Activated CD8-positive, alpha-beta memory T cell treated with anti-CD3 and anti-CD28 coated beads for 24 hours (primary cell): Measurements from ENCODE around the gene ANKRD65.

Source experiments
- DNase-seq: peaks from one replicate; pipeline ENCODE4 v3.0.0-alpha.2; 2020

ANKRD65 gene

DNA sequence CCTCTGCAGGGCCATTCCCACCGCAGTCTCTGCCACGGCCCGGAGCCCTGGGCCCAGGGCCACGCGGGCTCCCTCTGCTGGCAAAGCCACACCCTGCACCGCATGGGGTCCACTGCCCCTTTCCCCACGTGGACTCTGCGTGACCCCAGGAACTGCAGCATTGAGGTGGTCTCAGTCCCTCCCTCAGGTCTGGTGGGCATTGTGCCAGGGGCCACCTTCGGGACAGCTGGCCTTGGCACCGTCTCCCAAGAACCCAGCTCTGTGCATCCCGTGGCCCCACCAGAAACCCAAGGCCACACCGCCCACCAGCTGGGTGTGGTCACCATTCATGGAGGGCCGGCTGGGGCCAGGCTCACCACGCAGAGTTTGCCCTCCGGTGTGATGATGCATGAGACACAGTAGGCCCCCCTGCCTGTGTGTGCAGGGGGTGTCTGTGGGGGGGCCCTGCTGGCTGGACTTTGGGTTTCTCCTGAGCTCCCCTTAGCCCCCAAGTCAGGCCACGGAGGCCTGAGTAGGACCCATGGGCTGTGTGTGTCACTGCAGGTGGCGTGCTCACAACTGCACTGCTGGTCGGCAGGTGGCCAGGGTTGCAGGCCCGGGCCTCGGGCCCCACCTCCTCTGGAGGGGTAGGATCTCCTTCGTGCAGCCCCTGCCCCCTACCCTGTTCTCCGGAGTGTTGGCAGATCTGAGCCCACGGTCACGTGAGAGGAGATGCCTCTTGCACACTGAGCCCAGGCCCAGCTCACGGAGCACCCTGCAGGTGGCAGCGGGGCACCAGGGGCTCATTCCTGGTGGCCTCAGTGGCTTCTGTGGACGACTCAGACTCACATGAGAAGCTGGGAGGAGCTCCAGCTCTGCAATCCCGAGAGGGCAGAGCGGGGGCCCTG is 20.2 kb upstream of the ANKRD65 start:
- DNase-seq: peak; percentile 87

DNA sequence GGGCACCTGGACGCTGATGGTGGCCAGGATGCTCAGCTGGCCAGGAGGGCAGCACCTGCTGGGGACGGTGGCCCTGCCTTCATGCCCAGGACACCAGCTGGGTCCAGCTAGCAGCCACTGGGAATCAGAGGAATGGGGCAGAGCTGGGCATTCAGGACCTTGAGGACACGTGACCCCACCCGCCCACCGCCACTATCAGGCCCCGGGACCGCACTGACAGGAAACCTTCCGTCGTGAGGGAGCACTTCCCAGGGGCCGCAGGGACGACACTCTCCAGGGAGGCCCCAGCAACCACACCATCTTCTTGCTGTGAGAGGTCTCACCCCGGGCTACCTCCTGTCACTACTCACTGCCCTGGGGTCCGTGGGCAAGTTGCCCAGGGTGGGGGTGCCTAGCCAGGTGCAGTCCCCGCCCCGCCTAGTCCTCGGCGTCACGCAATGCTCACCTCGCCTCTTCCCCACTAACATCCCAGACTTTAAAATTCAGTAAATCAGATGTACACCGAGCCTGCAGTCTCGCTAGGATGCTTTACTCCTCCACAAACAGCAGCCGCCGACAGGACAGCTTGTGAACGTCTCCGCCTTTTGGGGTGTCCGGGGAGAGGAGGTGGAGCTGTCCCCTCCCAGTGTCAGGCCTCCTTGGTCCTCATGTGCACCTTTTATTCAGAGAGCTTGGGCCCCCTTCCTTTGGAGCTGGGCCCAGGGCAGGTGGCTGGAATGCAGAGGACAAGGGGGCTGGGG is 19.4 kb upstream of the ANKRD65 start:
- no peak for DNase-seq

DNA sequence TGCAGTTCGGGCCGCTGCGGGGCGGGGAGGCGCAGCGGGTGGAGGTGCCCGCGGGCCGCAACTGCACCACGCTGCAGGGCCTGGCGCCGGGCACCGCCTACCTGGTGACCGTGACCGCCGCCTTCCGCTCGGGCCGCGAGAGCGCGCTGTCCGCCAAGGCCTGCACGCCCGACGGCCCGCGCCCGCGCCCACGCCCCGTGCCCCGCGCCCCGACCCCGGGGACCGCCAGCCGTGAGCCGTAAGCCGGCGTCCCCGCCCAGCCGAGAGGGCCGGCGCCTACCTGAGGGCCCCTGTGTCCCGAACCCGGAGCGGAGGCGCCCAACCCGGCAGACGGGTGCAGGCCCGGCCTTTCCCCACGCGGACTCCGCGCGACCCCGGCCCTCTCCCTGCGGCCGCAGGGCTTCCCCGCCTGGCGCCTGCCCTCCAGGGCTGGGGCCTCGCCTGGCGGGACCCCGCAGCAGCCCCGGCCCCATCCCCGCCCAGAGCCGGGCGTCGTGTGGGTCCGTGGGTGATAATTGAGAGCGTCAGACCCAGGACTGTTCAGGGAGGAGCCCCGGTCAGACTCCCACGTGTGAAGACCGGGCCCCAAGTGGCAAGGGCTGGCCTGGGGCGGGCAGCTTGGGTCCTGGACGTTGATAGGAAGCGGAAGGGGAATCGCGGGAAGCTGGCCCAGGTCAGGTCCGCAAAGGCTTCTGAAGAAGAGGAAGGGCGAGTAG is 18.6 kb upstream of the ANKRD65 start:
- DNase-seq: no peak

- no peak for DNase-seq
Observed at GRCh38 chr1:1438531-1439381, 17.7 kb upstream of the ANKRD65 start.

GRCh38 chr1:1437904-1438376 is 16.9 kb upstream of the ANKRD65 start:
- no peak for DNase-seq

DNA sequence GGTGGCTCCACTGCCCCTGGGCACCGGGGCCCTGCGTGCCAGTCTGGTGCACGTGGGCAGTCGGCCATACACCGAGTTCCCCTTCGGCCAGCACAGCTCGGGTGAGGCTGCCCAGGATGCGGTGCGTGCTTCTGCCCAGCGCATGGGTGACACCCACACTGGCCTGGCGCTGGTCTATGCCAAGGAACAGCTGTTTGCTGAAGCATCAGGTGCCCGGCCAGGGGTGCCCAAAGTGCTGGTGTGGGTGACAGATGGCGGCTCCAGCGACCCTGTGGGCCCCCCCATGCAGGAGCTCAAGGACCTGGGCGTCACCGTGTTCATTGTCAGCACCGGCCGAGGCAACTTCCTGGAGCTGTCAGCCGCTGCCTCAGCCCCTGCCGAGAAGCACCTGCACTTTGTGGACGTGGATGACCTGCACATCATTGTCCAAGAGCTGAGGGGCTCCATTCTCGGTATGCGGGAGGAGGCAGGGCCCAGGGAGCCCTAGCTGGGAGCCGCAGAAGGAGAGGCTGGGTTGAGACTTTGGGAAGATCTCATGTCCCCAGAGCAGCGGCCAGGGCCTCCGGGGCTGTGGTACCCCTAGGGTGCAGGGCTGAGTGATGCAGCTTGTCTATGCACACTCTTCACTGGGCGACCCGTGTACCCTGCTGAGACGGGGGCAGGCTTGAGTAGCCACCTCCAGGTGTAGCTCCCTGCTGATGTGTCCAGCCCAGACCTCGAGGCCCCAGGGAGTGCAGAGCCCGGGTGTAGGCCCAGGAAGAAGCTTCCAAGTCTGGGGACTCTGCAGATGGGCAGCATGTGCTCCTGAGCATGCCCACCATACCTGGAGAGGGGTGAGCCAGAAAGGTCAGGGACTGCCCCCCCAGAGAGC is 16.2 kb upstream of the ANKRD65 start:
- no peak for DNase-seq

DNA sequence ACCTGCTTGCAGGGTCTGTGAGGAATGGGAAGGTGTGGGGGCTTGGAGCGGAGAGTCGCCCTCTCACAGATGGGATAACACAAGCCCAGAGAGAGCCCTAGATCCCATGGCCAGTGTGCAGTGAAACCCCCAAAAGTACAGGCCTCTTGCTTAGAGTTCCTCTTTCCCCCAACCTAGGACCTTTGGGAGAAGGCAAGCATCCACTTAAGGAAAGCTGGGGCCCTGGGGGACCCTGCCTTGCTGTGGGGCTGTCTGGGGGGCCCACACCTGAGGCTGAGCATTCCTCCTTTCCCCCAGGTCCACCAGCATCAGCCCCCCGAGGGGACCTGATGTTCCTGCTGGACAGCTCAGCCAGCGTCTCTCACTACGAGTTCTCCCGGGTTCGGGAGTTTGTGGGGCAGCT is 15.6 kb upstream of the ANKRD65 start:
- DNase-seq: no peak

DNA sequence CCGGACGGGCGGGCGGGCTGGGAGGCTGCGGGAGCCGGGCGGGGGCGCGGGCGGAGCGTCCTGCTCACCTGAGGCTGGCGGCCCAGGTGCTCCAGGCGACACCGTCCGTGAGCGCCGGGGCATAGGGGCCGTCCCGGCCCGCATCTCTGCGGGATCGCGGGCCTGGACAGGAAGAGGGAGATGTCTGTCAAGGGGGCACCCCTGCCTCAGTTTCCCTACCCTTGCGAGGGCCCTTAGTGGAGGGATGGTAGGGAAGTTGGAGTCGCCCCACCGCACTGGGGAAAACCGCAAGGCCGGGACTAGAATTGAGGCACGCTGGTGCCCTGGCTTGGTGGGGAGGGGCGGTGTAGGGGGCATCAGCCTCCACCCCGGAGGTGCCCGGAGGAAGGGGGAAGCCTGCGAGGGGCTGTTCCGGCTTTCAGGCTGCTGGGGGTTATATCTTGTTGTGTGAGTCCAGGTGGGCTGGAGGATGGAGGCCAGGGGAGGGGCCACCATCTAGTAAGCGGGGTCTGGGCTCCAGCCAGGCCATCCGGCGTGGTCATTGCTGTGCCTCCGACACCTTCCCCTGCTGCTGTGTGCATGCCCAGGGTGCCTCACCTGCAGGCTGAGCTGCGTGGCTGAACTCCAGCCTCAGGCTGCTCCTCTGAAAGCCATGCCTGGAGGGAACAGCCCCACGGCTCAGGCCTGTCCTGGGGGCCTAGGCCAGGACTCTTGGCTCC is 15.0 kb upstream of the ANKRD65 start:
- DNase-seq: no peak

- DNase-seq: peak; percentile 86
Observed at GRCh38 chr1:1435106-1435903, 14.2 kb upstream of the ANKRD65 start, which contains the start of gene VWA1. VWA1 (plus strand) TSS chr1:1435690; CDS start chr1:1435749, 59 bp downstream.

- DNase-seq: no peak
Observed at GRCh38 chr1:1434824-1435105, 13.7 kb upstream of the ANKRD65 start.

- DNase-seq: no peak
Observed at GRCh38 chr1:1434131-1434823, 13.2 kb upstream of the ANKRD65 start.

- DNase-seq: peak; percentile 77
Observed at GRCh38 chr1:1433804-1434130, 12.7 kb upstream of the ANKRD65 start.

DNA sequence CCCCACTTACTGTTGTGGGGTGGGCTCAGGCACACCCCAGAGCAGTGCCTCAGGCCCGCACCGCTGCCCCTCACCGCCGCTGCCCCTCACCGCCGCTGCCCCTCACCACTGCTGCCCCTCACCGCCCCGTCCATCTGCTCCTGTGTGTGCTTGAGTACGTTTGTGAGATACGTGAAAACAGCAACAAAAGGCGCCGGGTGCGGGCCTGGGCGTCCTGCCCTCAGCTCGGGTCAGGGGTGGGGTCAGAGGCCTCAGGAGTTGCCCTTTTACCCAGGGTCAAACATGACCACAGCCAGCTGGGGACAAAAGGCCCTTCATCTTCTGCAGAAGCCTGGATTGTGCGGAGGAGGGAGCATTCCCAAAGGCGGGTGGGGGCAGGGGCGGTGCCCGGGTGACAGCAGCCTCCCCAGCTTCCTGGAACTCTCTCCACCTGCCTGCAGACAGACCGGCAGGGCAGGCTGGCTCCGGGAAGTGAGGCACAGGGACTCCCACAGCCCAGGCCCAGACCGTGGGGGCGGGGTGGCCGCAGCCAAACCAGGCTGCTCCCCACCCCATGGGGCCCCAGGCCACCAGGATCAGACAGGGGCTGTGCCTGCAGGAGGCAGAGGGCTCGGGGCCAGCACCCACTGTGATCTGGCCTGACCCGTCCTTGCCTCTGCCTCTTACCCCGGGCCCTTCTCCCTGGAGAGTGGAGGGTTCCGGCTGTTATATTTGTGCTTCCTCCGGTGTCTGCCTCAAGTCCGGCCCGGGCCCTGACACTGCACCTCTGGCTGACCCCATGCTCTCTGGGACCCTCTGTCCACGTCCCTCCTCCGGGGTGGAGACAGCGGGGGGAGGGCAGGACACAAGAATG is 12.1 kb upstream of the ANKRD65 start:
- DNase-seq: no peak

- DNase-seq: no peak
Observed at GRCh38 chr1:1432274-1432950, 11.3 kb upstream of the ANKRD65 start.

GRCh38 chr1:1431845-1432273 is 10.8 kb upstream of the ANKRD65 start:
- no peak for DNase-seq

DNA sequence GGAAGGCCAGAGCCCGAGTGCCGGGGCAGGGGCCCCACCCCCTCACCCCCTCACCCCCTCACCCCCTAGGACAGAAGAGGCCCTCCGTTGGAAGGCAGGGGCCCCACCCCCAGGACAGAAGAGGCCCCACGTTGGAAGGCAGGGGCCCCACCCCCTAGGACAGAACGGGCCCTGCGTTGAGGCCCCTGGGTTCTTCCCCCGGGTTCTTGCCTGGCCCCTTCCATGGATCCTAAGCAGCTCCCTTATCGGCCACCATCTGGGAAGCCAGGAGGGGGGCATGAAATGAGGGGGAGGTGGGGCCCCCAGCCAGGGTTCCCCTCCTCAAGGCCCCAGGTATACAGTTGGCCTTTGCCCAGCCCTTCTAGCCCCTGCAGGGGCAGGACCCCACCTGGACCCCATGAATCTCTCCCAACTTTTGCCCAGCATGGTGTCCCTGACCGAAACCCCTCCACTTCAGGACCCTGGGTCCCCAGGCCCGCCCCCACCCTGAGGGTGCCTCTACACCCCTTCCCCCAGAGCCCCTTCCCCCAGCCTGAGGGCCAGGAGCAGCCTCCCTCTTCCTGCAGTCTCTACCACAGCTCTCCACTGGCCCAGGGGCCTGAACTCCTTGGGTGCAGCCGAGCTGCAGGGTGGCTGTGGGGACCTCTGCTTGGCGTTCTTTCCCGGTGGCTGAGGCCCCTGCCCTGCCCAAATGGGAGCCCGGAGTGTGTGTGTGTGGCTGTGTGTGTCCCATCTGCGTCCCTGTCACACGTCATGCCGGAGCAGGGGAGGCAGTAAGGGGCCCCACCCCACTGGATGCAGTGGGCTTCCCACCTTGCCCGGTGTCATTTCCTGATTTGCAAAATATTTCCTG is 10.1 kb upstream of the ANKRD65 start:
- no peak for DNase-seq
